Caco-2 (cell line): ENCODE data around the gene SLFN11. TPM values are rescaled to one million over a fixed set of nuclear protein-coding genes. Genes with fewer than 3 reads are reported as not detected.
"Not testable (repeated sequence)": the region's sequence is repeated elsewhere in the genome, so short reads cannot be mapped to it uniquely, and the experiment has no call there.

Experiments
- BruUV-seq: library from RNA; stranded (reverse); fragments of 400-500 nt; replicated peaks from 2 replicates; lab custom pipeline; 2021; lab: Mats Ljungman, UMichigan
- CTCF ChIA-PET: fragments of 300-600 bp; sonication (Branson Sonifier 250); formaldehyde crosslinking; loops from one replicate; lab custom pipeline; 2022; ENCODE audit warnings: antibody characterized with exemption; lab: Charles Lee
- POLR2A ChIA-PET: fragments of 300-600 bp; sonication (Branson Sonifier 250); formaldehyde crosslinking; loops from one replicate; lab custom pipeline; 2022; ENCODE audit warnings: antibody characterized with exemption; lab: Charles Lee
- DNase-seq, 2 experiments: peaks; one replicate each; pipeline versions ENCODE4 v3.0.0 to v3.0.0-alpha.2; 2020 to 2022
- H3K27me3 ChIP-seq: replicated peaks from 2 replicates; pipeline ENCODE4 v1.6.0; 2011; ENCODE audit warnings: low read length; ENCODE audit not compliant: control insufficient read depth, insufficient read depth
- H3K36me3 ChIP-seq: 2 replicates; pipeline ENCODE4 v1.5.1; 2011; ENCODE audit warnings: low read length; ENCODE audit not compliant: control insufficient read depth, insufficient read depth
- H3K4me1 ChIP-seq: fragments of 250-450 bp; sonication (Bioruptor Pico); 2 replicates; pipeline ENCODE4 v1.5.1; 2020; ENCODE audit warnings: mild to moderate bottlenecking
- H3K4me3 ChIP-seq: 2 replicates; pipeline ENCODE4 v1.5.1; 2011; ENCODE audit warnings: low read depth, mild to moderate bottlenecking, control low read depth, low read length
- H3K9me3 ChIP-seq: fragments of 250-450 bp; sonication (Bioruptor Pico); 2 replicates; pipeline ENCODE4 v1.5.1; 2020; ENCODE audit warnings: mild to moderate bottlenecking, moderate library complexity
- H3K27ac Mint-ChIP-seq: one replicate; pipeline ENCODE4 v1.8.0; 2022; ENCODE audit warnings: mixed read lengths; ENCODE audit not compliant: unreplicated experiment
- H3K27me3 Mint-ChIP-seq: one replicate; pipeline ENCODE4 v1.8.0; 2022; ENCODE audit warnings: mixed read lengths; ENCODE audit not compliant: insufficient read depth, unreplicated experiment
- H3K36me3 Mint-ChIP-seq: one replicate; pipeline ENCODE4 v1.8.0; 2022; ENCODE audit warnings: mild to moderate bottlenecking, mixed read lengths; ENCODE audit not compliant: insufficient read depth, unreplicated experiment
- H3K4me1 Mint-ChIP-seq: one replicate; pipeline ENCODE4 v1.8.0; 2022; ENCODE audit warnings: low read depth, mixed read lengths; ENCODE audit not compliant: unreplicated experiment
- H3K4me3 Mint-ChIP-seq: one replicate; pipeline ENCODE4 v1.8.0; 2022; ENCODE audit warnings: mild to moderate bottlenecking, moderate library complexity, mixed read lengths; ENCODE audit not compliant: unreplicated experiment
- H3K9me3 Mint-ChIP-seq: one replicate; pipeline ENCODE4 v1.8.0; 2022; ENCODE audit warnings: mixed read lengths; ENCODE audit not compliant: unreplicated experiment
- intact Hi-C: fragments of 100-400 bp; cut with micrococcal nuclease; formaldehyde crosslinking; loops from one replicate; pipeline ENCODE4 v1.10.0; 2022; ENCODE audit not compliant: unreplicated experiment
- total RNA-seq: library from RNA; stranded (reverse); gene quantifications from 2 replicates; pipeline ENCODE4 v1.2.3, GENCODE V29; 2022
- TF ChIP-seq, protein P1 (sequence below), 2 experiments: fragments of 200-600 bp in 1 of 2; IDR thresholded peaks; 1 replicate in 1 of 2; 2 replicates in 1 of 2; pipeline versions ENCODE4 v1.5.1 to v1.8.0; 2011 to 2022; ENCODE audit warnings: antibody characterized with exemption in 1 of 2, control low read depth in 1 of 2, inconsistent platforms in 1 of 2, low read depth in 1 of 2, low read length in 1 of 2, mild to moderate bottlenecking in 1 of 2, moderate library complexity in 1 of 2; ENCODE audit not compliant: insufficient read depth in 1 of 2, severe bottlenecking in 1 of 2, unreplicated experiment in 1 of 2

Gene SLFN11
- total RNA-seq, 1 experiment from 2014 or later: not detected

DNA sequence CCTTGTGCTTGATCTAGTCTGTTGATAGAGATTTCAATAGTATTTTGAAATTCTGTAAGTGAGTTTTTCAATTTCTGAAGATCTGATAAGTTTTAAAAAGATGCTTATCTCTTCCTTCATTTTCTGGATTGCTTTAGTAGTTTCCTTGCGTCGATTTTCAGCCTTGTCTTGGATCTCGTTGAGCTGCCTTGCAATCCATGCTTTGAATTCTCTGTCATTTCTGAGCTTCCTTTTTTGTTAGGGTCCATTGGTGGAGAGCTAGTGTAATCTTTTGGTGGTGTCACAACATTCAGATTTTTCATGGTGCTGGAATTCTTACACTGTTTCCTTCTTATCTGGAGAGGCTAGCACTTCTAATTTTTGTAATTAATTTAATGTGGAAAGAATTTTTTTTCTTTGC lies 61.1 kb downstream of the SLFN11 start:
- H3K36me3 Mint-ChIP-seq: no peaks in the 10 kb centered on the region
- H3K4me3 Mint-ChIP-seq: no peak overlapping the region
- no peaks in the 10 kb centered on the region; the same call in 1 of the 2 replicates for H3K4me1 ChIP-seq
- H3K4me1 Mint-ChIP-seq: no peaks in the 10 kb centered on the region
- H3K36me3 ChIP-seq: no peaks in the 10 kb centered on the region
- H3K4me3 ChIP-seq: no peak overlapping the region
- POLR2A ChIA-PET: no interaction called here
- CTCF ChIA-PET: interaction anchor here (1.2 to 1.8 kb wide), 3 partner anchors 129 to 227 kb away, joined by 3 to 23 read pairs (median 5); no protein-coding TSS in a partner anchor
- DNase-seq: no peak
- intact Hi-C loops: loop anchor here (1.0 to 5.0 kb wide), 4 partner anchors 135 to 435 kb away; no protein-coding TSS in a partner anchor
- peaks cover 3% of the 10 kb centered on the region; the same call in 1 of the 2 replicates for H3K9me3 ChIP-seq
- BruUV-seq: no TSS peak
- no peak overlapping the region for H3K27ac Mint-ChIP-seq
- TF ChIP-seq, protein P1, sequence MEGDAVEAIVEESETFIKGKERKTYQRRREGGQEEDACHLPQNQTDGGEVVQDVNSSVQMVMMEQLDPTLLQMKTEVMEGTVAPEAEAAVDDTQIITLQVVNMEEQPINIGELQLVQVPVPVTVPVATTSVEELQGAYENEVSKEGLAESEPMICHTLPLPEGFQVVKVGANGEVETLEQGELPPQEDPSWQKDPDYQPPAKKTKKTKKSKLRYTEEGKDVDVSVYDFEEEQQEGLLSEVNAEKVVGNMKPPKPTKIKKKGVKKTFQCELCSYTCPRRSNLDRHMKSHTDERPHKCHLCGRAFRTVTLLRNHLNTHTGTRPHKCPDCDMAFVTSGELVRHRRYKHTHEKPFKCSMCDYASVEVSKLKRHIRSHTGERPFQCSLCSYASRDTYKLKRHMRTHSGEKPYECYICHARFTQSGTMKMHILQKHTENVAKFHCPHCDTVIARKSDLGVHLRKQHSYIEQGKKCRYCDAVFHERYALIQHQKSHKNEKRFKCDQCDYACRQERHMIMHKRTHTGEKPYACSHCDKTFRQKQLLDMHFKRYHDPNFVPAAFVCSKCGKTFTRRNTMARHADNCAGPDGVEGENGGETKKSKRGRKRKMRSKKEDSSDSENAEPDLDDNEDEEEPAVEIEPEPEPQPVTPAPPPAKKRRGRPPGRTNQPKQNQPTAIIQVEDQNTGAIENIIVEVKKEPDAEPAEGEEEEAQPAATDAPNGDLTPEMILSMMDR (IDR thresholded peaks at IDR 0.05; ENCODE audit: insufficient read depth in 1 of 2, low read depth in 1 of 2, low read length in 1 of 2, severe bottlenecking in 1 of 2, unreplicated experiment in 1 of 2): no peak
- H3K9me3 Mint-ChIP-seq: no peaks in the 10 kb centered on the region
- H3K27me3 ChIP-seq: no peaks in the 10 kb centered on the region
- H3K27me3 Mint-ChIP-seq: peaks cover 3% of the 10 kb centered on the region

DNA sequence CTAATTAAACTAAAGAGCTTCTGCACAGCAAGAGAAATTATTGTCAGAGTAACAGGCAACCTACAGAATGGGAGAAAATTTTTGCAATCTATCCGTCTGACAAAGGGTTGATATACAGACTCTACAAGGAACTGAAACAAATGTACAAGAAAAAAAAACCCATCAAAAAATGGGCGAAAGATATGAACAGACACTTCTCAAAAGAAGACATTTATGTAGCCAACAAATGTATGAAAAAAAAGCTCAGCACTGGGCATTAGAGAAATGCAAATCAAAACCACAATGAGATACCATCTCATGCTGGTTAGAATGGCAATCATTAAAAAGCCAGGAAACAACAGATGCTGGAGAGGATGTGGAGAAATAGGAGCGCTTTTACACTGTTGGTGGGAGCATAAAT lies 64.1 kb downstream of the SLFN11 start:
- CTCF ChIA-PET, H3K4me3 ChIP-seq, H3K4me1 Mint-ChIP-seq, POLR2A ChIA-PET, H3K4me1 ChIP-seq, H3K36me3 Mint-ChIP-seq, H3K36me3 ChIP-seq, H3K9me3 Mint-ChIP-seq, H3K27me3 ChIP-seq, BruUV-seq, DNase-seq, H3K27ac Mint-ChIP-seq, H3K4me3 Mint-ChIP-seq, intact Hi-C loops, H3K9me3 ChIP-seq: not testable (repeated sequence)
- peaks cover 11% of the 10 kb centered on the region for H3K27me3 Mint-ChIP-seq

Other genes starting within 250 kb of the SLFN11 start
- gene NLE1, start 231.3 kb downstream of the SLFN11 start, total RNA-seq: 24.8 and 26.2 TPM in 2 replicates
- gene UNC45B, start 225.8 kb downstream of the SLFN11 start, total RNA-seq: not detected in 2 replicates
- not detected in 2 replicates for gene SLC35G3, start 179.2 kb downstream of the SLFN11 start, total RNA-seq
- 0.81 and 1.6 TPM in 2 replicates for gene SLFN5, start 130.5 kb downstream of the SLFN11 start, total RNA-seq
- gene SLFN12, start 58.9 kb upstream of the SLFN11 start, total RNA-seq: not detected in 2 replicates
- gene SLFN13, start 75.1 kb upstream of the SLFN11 start, total RNA-seq: not detected in 2 replicates
- gene SLFN12L, start 164.1 kb upstream of the SLFN11 start, total RNA-seq: not detected in 2 replicates
- not detected in 2 replicates for gene SLFN14, start 187.2 kb upstream of the SLFN11 start, total RNA-seq
- gene PEX12, start 204.9 kb upstream of the SLFN11 start, total RNA-seq: 4.8 and 5.1 TPM in 2 replicates
- 221 and 228 TPM in 2 replicates for gene AP2B1, start 213.7 kb upstream of the SLFN11 start, total RNA-seq